OCI-LY3 (cell line): ENCODE results near the gene NOS1AP.

Experiments used
- EZH2phosphoT487 ChIP-seq: fragments of 200-600 bp; shearing (Covaris generic); IDR thresholded peaks from 2 replicates; pipeline ENCODE4 v1.6.1; 2018; ENCODE audit warnings: antibody characterized with exemption, mixed run types, low read depth
- TF ChIP-seq, protein P1 (sequence below): fragments of 200-600, 300-600 bp; sonication (generic); IDR thresholded peaks from 2 replicates; pipeline ENCODE4 v1.5.1; 2014; ENCODE audit warnings: antibody characterized with exemption, low read length, low read depth

DNA sequence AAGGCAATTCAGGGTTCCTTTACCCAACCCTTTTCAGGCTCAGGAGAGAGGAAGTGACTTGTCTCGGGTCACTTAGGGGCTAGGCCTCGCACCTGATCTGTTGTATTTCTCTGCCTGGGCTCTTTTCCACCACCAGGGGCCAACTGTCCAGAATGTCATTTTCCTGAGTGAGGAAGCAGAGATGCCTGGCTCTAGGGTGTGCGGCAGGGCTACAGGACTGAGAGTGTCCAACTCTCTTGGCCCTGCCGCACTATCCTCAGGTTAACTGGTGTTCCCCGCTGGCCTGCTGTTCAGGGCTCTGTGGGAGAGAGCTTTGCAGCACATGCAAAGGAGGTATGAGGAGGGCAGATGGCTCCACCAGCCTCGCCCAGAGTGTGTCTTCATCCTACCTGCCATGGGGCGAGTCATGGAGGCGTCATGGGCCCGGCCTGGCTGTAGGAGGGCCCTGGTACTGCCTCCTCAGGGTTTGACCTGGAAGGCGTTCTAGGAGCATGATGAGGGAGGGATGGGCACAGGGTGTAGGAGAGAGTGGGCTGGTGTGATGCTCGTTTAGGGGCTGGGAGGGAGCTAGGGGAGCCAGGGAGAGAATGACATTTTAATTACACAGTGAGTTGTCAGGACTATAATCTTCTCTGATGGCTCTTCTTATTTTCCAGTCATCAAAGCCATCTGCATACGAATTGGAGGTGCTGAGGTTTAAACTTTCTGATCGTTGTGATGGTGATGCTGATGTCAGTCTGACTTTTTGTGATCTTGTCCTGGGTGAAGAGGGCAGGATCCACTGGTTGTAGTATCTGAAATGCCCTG, 128.3 kb downstream of the NOS1AP start:
- TF ChIP-seq, protein P1, sequence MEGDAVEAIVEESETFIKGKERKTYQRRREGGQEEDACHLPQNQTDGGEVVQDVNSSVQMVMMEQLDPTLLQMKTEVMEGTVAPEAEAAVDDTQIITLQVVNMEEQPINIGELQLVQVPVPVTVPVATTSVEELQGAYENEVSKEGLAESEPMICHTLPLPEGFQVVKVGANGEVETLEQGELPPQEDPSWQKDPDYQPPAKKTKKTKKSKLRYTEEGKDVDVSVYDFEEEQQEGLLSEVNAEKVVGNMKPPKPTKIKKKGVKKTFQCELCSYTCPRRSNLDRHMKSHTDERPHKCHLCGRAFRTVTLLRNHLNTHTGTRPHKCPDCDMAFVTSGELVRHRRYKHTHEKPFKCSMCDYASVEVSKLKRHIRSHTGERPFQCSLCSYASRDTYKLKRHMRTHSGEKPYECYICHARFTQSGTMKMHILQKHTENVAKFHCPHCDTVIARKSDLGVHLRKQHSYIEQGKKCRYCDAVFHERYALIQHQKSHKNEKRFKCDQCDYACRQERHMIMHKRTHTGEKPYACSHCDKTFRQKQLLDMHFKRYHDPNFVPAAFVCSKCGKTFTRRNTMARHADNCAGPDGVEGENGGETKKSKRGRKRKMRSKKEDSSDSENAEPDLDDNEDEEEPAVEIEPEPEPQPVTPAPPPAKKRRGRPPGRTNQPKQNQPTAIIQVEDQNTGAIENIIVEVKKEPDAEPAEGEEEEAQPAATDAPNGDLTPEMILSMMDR, result no peak
- TF ChIP-seq EZH2phosphoT487, result no peak
